Ovary (tissue), 3 donors: ENCODE data around the gene PPP1R15B.

ENCODE experiments used
- CTCF ChIP-seq, 3 donors: fragments of 450-650 bp in 2 of 3; fragments of 200-600 bp in 1 of 3; IDR thresholded peaks; one replicate each; pipeline versions ENCODE4 v1.5.1 to v1.8.0; 2016 to 2022; ENCODE audit warnings: antibody characterized with exemption in 3 of 3, mild to moderate bottlenecking in 1 of 3
- EP300 ChIP-seq: sonication (generic); formaldehyde crosslinking; IDR thresholded peaks from one replicate; pipeline ENCODE4 v1.6.1; 2017; ENCODE audit warnings: antibody characterized with exemption
- POLR2A ChIP-seq: fragments of 450-650 bp; IDR thresholded peaks from one replicate; pipeline ENCODE4 v1.6.1; 2017; ENCODE audit warnings: antibody characterized with exemption, mild to moderate bottlenecking, moderate library complexity
- donor health status: DM: no; HTN: no; CAD: no.

- TF ChIP-seq POLR2A, result no peak
- TF ChIP-seq CTCF (IDR thresholded peaks at IDR 0.05), result no peak
- TF ChIP-seq EP300, result no peak
These were observed 55.7 kb downstream of the PPP1R15B start for GRCh38 chr1:204355913-204356312.
